K562 (cell line): ENCODE data around the gene GJC2. TPM values are rescaled to one million over a fixed set of nuclear protein-coding genes. Genes with fewer than 3 reads are reported as not detected.

Experiments used
- ATAC-seq: fragments of 200-7000 bp; cut with Tn5 transposase; 3 replicates; pipeline ENCODE4 v1.9.1; 2020; ENCODE audit warnings: moderate library complexity
- BruUV-seq: library from RNA; stranded (reverse); fragments of 400-500 nt; replicated peaks from 2 replicates; lab custom pipeline; 2021; lab: Mats Ljungman, UMichigan
- CTCF ChIA-PET: fragments of 300-600 bp; formaldehyde crosslinking; extraction: SDS; loops from one replicate; lab custom pipeline; 2021; ENCODE audit warnings: low intra/inter-chr PET ratio; lab: Yijun Ruan, JAX
- POLR2A ChIA-PET: fragments of 300-600, 350-650 bp; sonication (Branson Sonifier 250); formaldehyde crosslinking; extraction: SDS; loops from one replicate; lab custom pipeline; 2021; ENCODE audit warnings: antibody characterized with exemption, inconsistent platforms; lab: Yijun Ruan, JAX
- DNase-seq, 4 experiments: peaks; one replicate each; pipeline versions ENCODE4 v3.0.0 to v3.0.0-alpha.2; 2011 to 2018; ENCODE audit warnings: low spot score in 3 of 4, mixed read lengths in 3 of 4; ENCODE audit errors: extremely low read depth in 1 of 4
- FAIRE-seq: peaks from 2 replicates; lab custom pipeline; 2011; peaks lifted over from hg19 to GRCh38; lab: Jason Lieb, UNC
- H2AFZ ChIP-seq: 2 replicates; pipeline ENCODE4 v1.6.0; 2011; ENCODE audit warnings: low read depth, low read length, control low read depth, inconsistent platforms
- H3K27ac ChIP-seq: fragments of 200-600 bp; 3 replicates; pipeline ENCODE4 v1.8.0; 2011; ENCODE audit warnings: low read depth, mild to moderate bottlenecking, control low read depth, inconsistent platforms, low read length, moderate library complexity, mixed read lengths; ENCODE audit errors: extremely low read depth
- H3K27me3 ChIP-seq, 2 experiments: fragments of 300-600 bp in 1 of 2; 2 replicates in 1 of 2; 3 replicates in 1 of 2; pipeline versions ENCODE4 v1.6.0 to v1.8.0; 2011; ENCODE audit warnings: inconsistent platforms in 2 of 2, low read length in 2 of 2, mild to moderate bottlenecking in 1 of 2, mixed read lengths in 1 of 2, moderate library complexity in 1 of 2; ENCODE audit not compliant: control insufficient read depth in 2 of 2, insufficient read depth in 2 of 2
- H3K36me3 ChIP-seq: fragments of 300-600 bp; 3 replicates; pipeline ENCODE4 v1.8.0; 2011; ENCODE audit warnings: mild to moderate bottlenecking, low read length, inconsistent platforms; ENCODE audit not compliant: control insufficient read depth, insufficient read depth
- H3K4me1 ChIP-seq, 2 experiments: fragments of 200-600 bp in 1 of 2; replicated peaks in 1 of 2; 2 replicates in 1 of 2; 3 replicates in 1 of 2; pipeline versions ENCODE4 v1.5.1 to v1.8.0; 2011; ENCODE audit warnings: inconsistent platforms in 2 of 2, low read length in 2 of 2, mild to moderate bottlenecking in 1 of 2, mixed read lengths in 1 of 2, moderate library complexity in 1 of 2; ENCODE audit not compliant: control insufficient read depth in 2 of 2, insufficient read depth in 2 of 2
- H3K4me2 ChIP-seq: 2 replicates; pipeline ENCODE4 v1.6.1; 2011; ENCODE audit warnings: low read length, control low read depth, inconsistent platforms, mixed read lengths; ENCODE audit not compliant: insufficient read depth
- H3K4me3 ChIP-seq: fragments of 200-600 bp; sonication (generic), shearing (Covaris generic); 2 replicates; pipeline ENCODE4 v1.5.1; 2016; ENCODE audit warnings: control low read depth, inconsistent platforms
- H3K79me2 ChIP-seq: fragments of 200-600 bp; 3 replicates; pipeline ENCODE4 v1.8.0; 2011; ENCODE audit warnings: low read length, inconsistent platforms; ENCODE audit not compliant: control insufficient read depth, insufficient read depth
- H3K9ac ChIP-seq, 2 experiments: 2 replicates each; pipeline versions ENCODE4 v1.6.0 to v1.6.1; 2011; ENCODE audit warnings: low read depth in 2 of 2, low read length in 2 of 2, control low read depth in 1 of 2, inconsistent platforms in 1 of 2, mild to moderate bottlenecking in 1 of 2, mixed read lengths in 1 of 2; ENCODE audit not compliant: insufficient read depth in 1 of 2
- H3K9me1 ChIP-seq: one replicate; pipeline ENCODE4 v1.6.0; 2011; ENCODE audit warnings: inconsistent platforms, mild to moderate bottlenecking, low read length, moderate library complexity; ENCODE audit not compliant: control insufficient read depth, insufficient read depth
- H3K9me3 ChIP-seq: replicated peaks from 2 replicates; pipeline ENCODE4 v1.5.1; 2011; ENCODE audit warnings: low read depth, low read length, inconsistent platforms; ENCODE audit not compliant: control insufficient read depth, insufficient read depth
- H4K20me1 ChIP-seq: replicated peaks from 2 replicates; pipeline ENCODE4 v1.6.1; 2011; ENCODE audit warnings: low read length, inconsistent platforms, mixed read lengths; ENCODE audit not compliant: control insufficient read depth, insufficient read depth
- COPS2 ChIP-seq: fragments of 450-650 bp; conservative IDR thresholded peaks from 2 replicates; pipeline ENCODE4 v1.6.1; 2016; ENCODE audit warnings: mild to moderate bottlenecking, moderate library complexity
- FOXJ2 ChIP-seq: fragments of 200-800 bp; sonication (Bioruptor generic); IDR thresholded peaks from 2 replicates; pipeline ENCODE4 v1.6.1; 2016; ENCODE audit warnings: missing genetic modification characterization, missing compliant biosample characterization
- HINFP ChIP-seq: fragments of 450-650 bp; conservative IDR thresholded peaks from 2 replicates; pipeline ENCODE4 v1.6.1; 2016; ENCODE audit warnings: missing genetic modification characterization, low read depth, mild to moderate bottlenecking, control low read depth, missing compliant biosample characterization
- NKRF ChIP-seq: fragments of 450-650 bp; IDR thresholded peaks from 2 replicates; pipeline ENCODE4 v1.6.1; 2016; ENCODE audit warnings: borderline replicate concordance
- OTX1 ChIP-seq: fragments of 450-650 bp; formaldehyde crosslinking; IDR thresholded peaks from 2 replicates; pipeline ENCODE4 v1.4.0; 2022; ENCODE audit warnings: mild to moderate bottlenecking
- POLR2G ChIP-seq: fragments of 200-400 bp; formaldehyde crosslinking; IDR thresholded peaks from 2 replicates; pipeline ENCODE4 v1.6.1; 2017; ENCODE audit warnings: low read depth, mild to moderate bottlenecking, antibody characterized with exemption, low read length, moderate library complexity
- RFX1 ChIP-seq: fragments of 450-650 bp; IDR thresholded peaks from 2 replicates; pipeline ENCODE4 v1.6.1; 2016; ENCODE audit warnings: mild to moderate bottlenecking, moderate library complexity
- STAT5B ChIP-seq: fragments of 250-450 bp; sonication (Bioruptor Pico); IDR thresholded peaks from 2 replicates; pipeline ENCODE4 v1.8.0; 2021; ENCODE audit warnings: mild to moderate bottlenecking, inconsistent platforms
- ZFP36 ChIP-seq: fragments of 150-350 bp; IDR thresholded peaks from 2 replicates; pipeline ENCODE4 v1.6.1; 2018; ENCODE audit warnings: low read length, low read depth; ENCODE audit not compliant: partially characterized antibody
- WGBS: fragments of 100-300 bp; shearing (Covaris generic); methylation state at CpG from one replicate; pipeline ENCODE4 v1.1.6; 2016; ENCODE audit warnings: low coverage, mixed read lengths; ENCODE audit not compliant: insufficient coverage; ENCODE audit errors: missing lambda C conversion rate; 5-methylcytosine and 5-hydroxymethylcytosine counted together
- in situ Hi-C: fragments of 300-500 bp; cut with MboI; formaldehyde crosslinking; loops from 4 replicates; pipeline ENCODE4 v1.15.0; 2018; ENCODE audit warnings: inconsistent platforms, mixed read lengths
- intact Hi-C: fragments of 100-400 bp; cut with micrococcal nuclease; formaldehyde crosslinking; loops from 2 replicates; pipeline ENCODE4 v1.14.2; 2022
- polyA plus RNA-seq, 8 experiments: library from polyadenylated mRNA; depleted of rRNA in 4 of 8; stranded (reverse) in 5 of 8; unstranded in 3 of 8; fragments of >200 nt; fragmentation: Nextera tagmentation in 2 of 8; fragmentation: Illumina TruSeq in 1 of 8; extraction: Ambion mirVana in 2 of 8; extraction: Trizol in 1 of 8; gene quantifications; 2 replicates each; pipeline versions ENCODE4 v1.2.1 to v1.2.3, GENCODE V29; 2011 to 2014; ENCODE audit warnings: inconsistent platforms in 1 of 8, missing spikeins in 1 of 8
- total RNA-seq, 7 experiments: library from RNA; depleted of rRNA in 6 of 7; stranded (reverse); fragments of >200 nt in 6 of 7; fragmentation: Illumina TruSeq in 2 of 7; extraction: Trizol in 2 of 7; gene quantifications; 2 replicates each; pipeline versions ENCODE4 v1.2.1 to v1.2.3, GENCODE V29; 2011 to 2021; ENCODE audit warnings: low replicate concordance in 1 of 7

GJC2 gene
- total and polyA plus RNA-seq, 9 of the 15 experiments (the other 6 are each of a cell fraction or from before 2014, with no cell fraction given) = 0.03 to 0.62 (median 0.11) TPM; not detected in 2

- DNase-seq (no peak), ATAC-seq (no peak), FAIRE-seq (no peak)
- in situ Hi-C loops = no loop called here
- no peak overlapping the region for H3K9ac ChIP-seq
- peaks cover 17 to 31% of the 10 kb centered on the region in 2 experiments; a peak in 4 of 5 replicates for H3K27me3 ChIP-seq
- H4K20me1 ChIP-seq = no peaks in the 10 kb centered on the region; the same call in 1 of the 2 replicates
- H3K4me2 ChIP-seq = no peak overlapping the region
- no peaks in the 10 kb centered on the region for H3K79me2 ChIP-seq
- CTCF ChIA-PET = no interaction called here
- H3K27ac ChIP-seq = no peak overlapping the region
- peaks cover 0 to 37% of the 10 kb centered on the region in 2 experiments; a peak in 2 of 5 replicates for H3K4me1 ChIP-seq
- H3K36me3 ChIP-seq = no peaks in the 10 kb centered on the region
- WGBS = 15% methylated on average over 8 of the region's 8 CpGs
- peaks cover under 1% of the 10 kb centered on the region; the same call in 1 of the 2 replicates for H3K9me3 ChIP-seq
- H2AFZ ChIP-seq = no peak overlapping the region
- no TSS peak for BruUV-seq
- H3K4me3 ChIP-seq = no peak overlapping the region
- no peaks in the 10 kb centered on the region for H3K9me1 ChIP-seq
- TF ChIP-seq POLR2G (peak; percentile 25; the same call in 1 of the 2 replicates), RFX1 (no peak)
- intact Hi-C loops = no loop called here
- POLR2A ChIA-PET = no interaction called here
These were observed 57.7 kb downstream of the GJC2 start for GRCh38 chr1:228207381-228207810.

GRCh38 chr1:228207851-228208821, 58.4 kb downstream of the GJC2 start, which contains the start of gene OBSCN:
TSS of gene OBSCN (plus strand) at chr1:228208044. CDS start at chr1:228211784, 3,740 bp downstream.
- peak within 1 kb of the TSS in 1 of 2 experiments; percentile 26; a peak in 1 of 4 replicates for H3K9ac ChIP-seq
- CTCF ChIA-PET = no interaction called here
- no peak within 1 kb of the TSS for H3K27ac ChIP-seq
- peaks cover 17 to 31% of the 10 kb centered on the region in 2 experiments; a peak in 4 of 5 replicates for H3K27me3 ChIP-seq
- DNase-seq (peak in 2 of 4 experiments; percentile 42 to 44), FAIRE-seq (no peak)
- no peaks in the 10 kb centered on the region; the same call in 1 of the 2 replicates for H4K20me1 ChIP-seq
- intact Hi-C loops = no loop called here
- peak; percentile 22; the same call in 1 of the 2 replicates for TF ChIP-seq POLR2G
- no peak for TF ChIP-seq OTX1 (CRISPR knock-in tag)
- TF ChIP-seq COPS2 = no peak
- no peak for TF ChIP-seq ZFP36
- no peak for TF ChIP-seq STAT5B (CRISPR knock-in tag)
- no peak for TF ChIP-seq FOXJ2 (tag)
- TF ChIP-seq NKRF = no peak
- TF ChIP-seq HINFP (tag) = no peak
- TF ChIP-seq, all 486 proteins: peak for 1
- BruUV-seq = no TSS peak
- Histone ChIP-seq H3K4me2 (no peak within 1 kb of the TSS), H3K36me3 (no peaks in the 10 kb centered on the region), H3K9me3 (peaks cover 3% of the 10 kb centered on the region; the same call in 1 of the 2 replicates), H3K4me3 (no peak within 1 kb of the TSS), H2AFZ (no peak within 1 kb of the TSS), H3K9me1 (no peaks in the 10 kb centered on the region), H3K79me2 (no peaks in the 10 kb centered on the region), H3K4me1 (peaks cover 0 to 45% of the 10 kb centered on the region in 2 experiments; a peak in 2 of 5 replicates)
- in situ Hi-C loops = no loop called here
- peak; percentile 6; the same call in 1 of the 3 replicates for ATAC-seq
- 3% methylated on average over 22 of the region's 30 CpGs for WGBS
- POLR2A ChIA-PET = interaction anchor here (0.6 kb wide), 1 partner anchor 289 kb away, joined by 3 read pairs; no protein-coding TSS in a partner anchor
